Activated T-cell treated with anti-CD3 and anti-CD28 coated beads for 4 hours (primary cell): ENCODE results near the gene PSMD3.

Experiments used
- DNase-seq: peaks from one replicate; pipeline ENCODE4 v3.0.0-alpha.2; 2020

PSMD3 gene

DNA sequence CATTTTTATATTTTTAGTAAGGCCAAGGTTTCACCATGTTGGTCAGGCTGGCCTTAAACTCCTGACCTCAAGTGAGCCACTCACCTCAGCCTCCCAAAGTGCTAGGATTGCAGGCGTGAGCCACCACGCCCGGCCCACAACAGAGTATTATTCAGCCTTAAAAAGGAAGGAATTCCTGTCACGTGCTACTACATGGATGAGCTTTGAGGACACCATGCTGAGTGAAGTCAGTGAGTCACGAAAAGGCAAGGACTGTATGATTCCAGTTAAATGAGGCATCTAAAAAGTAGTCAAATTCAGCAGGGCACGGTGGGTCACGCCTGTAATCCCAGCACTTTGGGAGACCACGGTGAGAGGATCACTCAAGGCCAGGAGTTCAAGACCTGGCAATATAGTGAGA is 44.3 kb downstream of the PSMD3 start:
- DNase-seq: no peak

DNA sequence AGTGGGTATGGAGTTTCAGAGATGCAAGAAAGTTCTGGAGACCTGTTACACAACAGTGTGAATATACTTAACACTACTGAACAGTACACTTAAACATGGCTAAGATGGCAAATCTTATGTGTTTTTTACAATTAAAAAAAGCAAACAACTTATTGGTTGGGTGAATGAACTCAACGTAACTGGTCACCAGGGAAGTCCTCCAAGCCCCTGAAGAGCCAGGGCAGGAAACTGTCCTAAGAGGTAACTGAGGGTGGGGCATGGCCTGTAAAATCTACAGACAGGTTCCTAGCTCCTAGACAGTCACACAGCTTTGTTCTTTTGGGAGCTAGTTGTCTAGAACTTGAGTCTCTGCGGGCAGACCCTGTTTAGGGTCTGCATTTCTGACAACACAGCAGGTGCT is 45.0 kb downstream of the PSMD3 start:
- DNase-seq: no peak

DNA sequence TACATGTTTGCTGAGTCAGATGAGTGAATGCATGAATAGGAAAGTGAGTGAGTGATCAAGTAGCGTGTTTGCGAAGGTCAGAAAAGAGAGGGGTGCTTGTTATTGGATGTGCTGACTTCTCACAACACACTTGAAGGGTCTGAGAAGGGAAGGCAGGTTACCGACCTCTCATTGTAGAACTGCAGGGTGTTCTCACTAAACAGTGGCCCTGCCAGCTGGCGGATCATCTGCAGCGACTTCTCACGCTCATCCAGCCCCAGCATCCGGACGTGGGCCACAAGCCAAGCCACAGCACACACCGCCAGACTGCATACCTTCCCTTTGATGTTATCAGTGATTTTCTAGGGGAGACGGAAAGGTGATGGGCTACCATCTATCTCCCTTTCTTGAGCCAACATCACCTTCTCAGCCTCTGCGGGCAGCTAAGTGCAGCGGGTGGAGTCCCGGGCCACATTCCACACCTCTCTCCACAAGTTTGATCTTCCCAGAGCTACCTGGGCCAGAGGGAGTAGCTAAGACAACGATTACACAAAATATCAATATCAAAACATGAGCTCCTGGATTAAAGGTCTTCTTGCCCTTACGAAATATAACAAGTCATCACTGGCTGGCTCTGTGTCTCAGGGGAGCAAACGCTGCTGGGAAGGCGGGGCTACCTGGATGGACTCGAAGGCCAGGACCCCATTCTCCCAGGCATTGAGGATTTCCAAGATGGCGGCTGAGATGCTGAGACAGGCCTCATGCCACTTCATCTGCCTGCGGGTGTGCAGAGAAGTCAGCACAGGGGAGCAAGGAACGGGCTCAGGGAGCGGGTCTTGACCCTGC is 45.6 kb downstream of the PSMD3 start:
- no peak for DNase-seq

DNA sequence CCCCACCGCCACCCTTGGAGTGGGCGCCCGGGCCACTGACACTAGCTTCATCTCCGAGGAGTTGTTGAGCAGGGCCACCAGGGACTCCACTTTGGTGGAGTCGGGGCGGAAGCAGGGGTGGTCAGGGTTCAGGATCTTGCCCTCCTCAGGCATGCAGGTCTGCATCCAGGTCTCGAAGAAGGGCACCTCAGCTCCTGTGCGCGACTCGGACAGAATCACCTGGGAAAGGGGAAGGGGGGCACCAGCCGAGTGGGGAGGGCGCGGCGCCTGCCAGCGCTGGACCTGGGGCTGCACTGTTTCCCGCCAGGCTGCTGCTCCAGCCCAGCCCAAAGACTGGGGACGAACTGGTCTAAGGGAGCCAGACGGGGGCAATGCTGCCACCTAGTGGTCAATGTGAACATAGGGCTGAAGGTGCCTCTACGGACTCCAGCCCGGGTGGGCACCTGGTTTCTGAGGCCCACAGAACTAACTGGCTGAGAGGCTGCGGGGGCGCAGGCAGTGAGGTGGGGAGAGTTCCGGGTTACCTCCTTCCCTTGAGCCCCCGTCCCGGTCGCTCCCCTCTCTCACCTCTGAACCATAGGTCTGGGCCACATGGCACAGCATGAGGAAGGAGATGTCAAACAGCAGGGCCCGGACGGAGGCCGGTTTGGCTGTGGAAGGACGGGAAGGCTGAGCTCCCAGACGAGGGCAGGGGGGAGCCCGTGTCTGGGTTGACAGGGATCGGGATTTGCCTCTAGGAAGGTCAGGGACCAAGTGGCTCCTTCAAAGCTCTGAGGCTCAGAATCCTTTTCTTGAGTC is 46.4 kb downstream of the PSMD3 start:
- DNase-seq: peak; percentile 68

DNA sequence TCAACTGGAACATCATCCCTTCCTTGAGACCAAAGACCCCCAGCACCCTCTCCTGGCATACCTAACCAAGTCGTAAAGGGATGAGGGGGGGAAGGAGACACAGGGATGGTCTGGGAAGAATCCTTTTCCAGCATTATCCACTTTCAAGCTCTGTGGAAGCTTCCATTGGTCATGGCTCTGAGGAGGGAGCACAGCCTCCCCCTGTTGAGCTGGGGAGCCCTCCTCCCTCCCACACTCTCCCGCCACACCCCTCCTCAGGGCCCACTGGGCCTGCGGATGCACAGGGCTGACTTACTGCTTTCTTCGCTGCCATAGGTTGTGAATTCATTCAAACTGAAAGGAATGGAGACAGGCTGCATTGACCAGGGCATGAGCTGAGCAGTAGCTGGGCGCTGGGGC is 47.0 kb downstream of the PSMD3 start:
- no peak for DNase-seq

DNA sequence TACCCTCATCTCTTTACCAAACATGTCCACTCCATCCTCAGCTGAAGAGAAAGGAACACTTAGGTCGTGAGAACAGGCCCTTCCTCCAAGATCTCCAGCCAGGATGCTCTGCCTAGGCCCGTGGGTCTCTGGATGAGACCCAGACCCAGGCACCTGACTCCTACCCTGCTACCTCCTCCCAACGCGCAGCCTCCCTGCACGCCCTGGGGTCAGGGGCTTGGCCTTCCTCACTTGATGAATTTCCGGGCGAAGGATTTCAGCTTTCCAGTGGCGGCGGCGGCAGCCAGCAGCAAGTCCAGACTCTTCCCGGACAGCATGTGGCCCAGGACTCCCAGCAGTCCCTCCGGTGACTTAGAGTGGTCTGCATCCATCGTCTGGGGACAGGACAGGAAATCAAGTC is 48.0 kb downstream of the PSMD3 start:
- DNase-seq: no peak

DNA sequence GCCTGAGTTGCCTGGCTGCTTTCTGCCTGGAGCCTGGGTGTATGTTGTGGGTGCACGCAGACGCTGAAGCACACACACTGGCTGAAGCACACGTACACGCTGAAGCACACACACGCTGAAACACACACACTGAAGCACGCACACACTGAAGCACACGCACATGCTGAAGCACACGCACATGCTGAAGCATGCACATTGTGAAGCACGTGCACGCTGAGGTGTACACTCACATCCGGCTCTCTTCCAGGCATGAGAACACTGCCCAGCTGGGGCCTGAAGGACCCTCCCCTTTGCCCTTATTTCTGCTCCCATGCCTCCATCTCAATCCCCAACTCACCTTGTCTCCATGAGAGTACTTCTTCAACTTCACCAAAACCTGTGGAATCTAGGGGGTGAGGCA is 51.1 kb downstream of the PSMD3 start:
- DNase-seq: no peak

DNA sequence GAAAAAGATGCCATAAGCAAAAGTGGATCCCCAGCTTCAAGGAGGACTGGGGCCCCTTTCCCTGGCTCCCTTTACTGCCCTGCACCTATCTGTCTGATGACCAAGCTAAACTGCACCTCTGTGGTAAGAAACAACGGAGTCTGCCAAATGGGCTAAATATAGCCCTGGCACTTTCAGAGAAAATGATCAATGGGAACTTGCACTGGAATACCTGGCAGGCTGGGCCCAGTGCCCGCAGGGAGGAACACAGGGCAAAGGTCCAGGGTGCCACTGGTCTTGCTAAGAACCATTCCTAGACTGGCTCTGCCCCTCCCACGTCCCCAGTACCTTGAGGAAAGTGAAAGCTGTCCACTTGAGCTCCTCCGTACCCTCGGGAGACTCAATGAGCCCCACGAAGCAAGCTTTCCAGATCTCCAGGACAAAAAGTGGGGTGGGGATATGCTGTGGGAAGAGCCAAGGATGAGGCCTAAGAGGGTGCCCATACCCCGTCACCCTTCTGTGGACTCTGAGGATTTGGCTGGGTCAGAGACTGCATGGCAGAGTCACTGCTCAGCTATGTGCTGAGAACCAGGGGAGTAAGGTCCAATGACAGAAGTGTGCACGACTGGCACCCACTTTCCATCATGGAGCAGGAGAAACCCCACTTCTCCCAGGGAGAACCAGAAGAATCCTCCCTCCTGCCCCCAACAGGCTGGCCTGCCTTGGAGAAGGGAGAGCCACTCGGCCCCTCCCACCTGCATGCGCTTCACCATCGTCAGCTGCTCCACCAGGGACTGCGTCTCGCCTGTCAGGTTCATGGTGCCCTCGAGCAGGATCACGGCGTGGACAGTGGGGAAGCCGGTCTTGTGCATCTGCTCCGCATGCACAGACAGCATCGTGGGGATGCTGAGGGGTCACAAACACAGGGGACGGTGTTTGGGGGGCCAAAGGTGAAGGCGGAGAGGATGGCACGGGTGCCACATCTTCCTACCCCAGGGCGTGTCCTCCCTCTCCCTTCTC is 52.0 kb downstream of the PSMD3 start:
- DNase-seq: no peak

DNA sequence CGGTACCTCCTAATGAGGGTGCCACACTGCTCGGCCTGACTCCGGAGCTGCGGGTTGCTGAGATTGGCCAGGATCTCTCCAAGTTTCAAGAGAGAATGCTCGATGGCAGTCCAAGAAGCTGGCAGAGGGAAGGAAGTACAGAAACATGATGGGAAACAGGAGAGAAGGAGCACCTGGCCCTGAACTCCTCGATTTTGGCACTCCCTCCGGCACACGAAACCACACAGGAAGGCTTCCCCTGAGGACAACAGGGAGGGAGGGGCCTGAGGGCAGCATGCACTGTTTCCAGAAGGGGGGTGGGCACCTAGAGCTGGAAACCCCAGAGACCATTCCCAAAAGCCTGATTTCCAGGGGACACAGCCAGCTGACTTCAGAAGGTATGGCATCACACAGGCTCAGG is 52.7 kb downstream of the PSMD3 start:
- no peak for DNase-seq

DNA sequence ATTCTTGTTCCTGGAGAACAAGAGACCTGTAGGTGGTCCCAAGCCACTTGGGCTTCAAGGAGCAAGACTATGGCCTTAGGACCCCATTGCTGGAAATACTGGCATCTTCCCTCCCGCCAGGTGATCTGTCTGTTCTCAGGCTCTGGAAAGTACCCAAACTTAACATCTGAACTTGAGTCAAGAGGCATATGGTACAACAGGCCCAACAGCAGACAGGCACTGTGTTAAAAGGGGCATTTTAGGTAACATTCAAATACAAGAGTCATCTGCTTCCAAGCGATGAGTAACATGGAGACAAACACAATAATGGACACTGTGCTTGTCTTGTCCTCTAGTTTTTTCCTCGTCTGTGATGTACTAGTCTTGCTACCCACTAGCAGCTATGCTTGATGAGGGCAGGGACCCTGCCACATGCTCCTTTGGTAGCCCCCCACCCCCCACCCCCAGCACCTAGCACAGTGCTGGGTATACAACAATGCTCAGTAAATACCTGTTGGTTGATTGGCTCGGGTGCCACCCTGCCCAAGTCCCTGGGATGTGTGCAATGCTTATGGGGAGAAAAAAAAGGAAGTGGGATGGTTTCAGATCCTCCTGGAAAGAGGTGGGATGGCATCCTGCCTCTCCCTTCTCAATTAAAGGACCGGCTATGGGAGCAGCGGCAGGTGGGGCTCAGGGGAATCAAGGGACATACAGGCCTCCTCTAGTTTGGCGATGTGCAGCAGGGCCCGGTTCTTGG is 54.0 kb downstream of the PSMD3 start:
- no peak for DNase-seq

DNA sequence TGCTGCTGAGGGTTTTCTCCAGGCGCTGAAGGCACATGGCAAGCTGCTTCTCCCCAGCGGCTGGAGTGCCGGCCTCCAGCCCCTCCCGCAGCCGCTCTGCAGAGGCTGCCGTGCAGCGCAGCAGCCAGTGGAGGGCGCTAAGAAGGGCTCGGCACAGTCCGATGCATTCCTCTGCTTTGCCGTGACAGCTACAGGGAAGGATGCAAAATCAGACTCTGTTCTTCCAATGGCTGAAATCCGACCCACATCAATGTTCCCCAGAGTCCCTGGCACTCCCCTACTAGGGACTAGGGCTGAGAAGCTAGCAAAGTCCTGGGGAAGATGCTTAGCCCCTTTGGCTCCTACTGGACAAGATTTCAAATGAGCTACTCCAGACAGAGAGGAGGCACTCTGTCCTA is 54.6 kb downstream of the PSMD3 start:
- DNase-seq: no peak

DNA sequence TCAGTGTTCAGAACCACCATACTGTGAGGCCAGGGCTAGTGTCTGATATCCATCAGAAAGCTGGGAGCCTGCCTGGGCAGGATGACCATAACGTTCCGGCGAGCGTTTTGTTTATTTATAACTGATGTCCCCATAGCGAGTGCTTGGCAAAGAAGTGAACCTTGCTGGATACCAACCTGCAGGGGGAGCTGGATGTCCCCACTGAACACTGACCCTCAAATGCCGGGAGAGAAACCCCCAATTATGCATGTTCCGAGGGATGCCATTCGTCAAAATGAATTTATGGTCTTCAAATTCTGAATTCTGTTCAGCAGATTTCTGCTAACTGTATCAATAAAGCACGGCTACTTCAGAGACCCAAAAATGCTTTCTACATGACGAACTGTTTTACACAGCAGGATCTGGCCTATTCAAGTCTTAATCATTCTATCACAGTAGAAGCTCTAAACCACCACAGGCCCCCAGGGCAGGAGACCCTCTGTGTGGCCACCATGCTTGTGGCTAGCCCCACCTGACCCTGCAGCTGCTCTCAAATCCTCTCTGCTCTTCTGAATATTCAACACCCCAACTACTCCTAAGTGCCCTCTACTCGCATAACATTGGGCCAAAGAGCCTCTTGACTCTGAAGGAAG is 58.4 kb downstream of the PSMD3 start:
- DNase-seq: no peak

DNA sequence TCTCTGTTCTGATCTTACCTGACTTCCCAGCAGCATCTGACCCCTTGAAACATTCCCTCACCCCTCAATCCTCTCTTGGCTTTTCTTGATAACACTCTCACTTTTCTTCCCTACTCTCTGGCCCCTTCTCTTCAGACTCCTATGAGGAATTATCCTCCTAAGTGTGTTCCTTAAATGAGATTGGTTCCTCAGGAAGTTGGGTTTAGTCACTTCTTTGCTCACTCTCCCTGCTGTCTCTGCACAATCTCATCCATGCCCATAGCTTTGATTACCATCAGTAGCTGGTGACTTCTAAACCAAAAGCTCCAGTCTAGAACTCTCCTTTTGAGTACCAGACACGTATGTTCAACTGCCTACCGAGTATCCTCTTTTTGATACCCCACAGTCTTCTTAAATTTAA is 60.6 kb downstream of the PSMD3 start:
- no peak for DNase-seq
